ENCODE results near the gene NME9. TPM values are rescaled to one million over a fixed set of nuclear protein-coding genes. Genes with fewer than 3 reads are reported as not detected.

Gene NME9
- polyA plus RNA-seq, 3 donors, result 2.7 to 5.0 (median 3.4) TPM

DNA sequence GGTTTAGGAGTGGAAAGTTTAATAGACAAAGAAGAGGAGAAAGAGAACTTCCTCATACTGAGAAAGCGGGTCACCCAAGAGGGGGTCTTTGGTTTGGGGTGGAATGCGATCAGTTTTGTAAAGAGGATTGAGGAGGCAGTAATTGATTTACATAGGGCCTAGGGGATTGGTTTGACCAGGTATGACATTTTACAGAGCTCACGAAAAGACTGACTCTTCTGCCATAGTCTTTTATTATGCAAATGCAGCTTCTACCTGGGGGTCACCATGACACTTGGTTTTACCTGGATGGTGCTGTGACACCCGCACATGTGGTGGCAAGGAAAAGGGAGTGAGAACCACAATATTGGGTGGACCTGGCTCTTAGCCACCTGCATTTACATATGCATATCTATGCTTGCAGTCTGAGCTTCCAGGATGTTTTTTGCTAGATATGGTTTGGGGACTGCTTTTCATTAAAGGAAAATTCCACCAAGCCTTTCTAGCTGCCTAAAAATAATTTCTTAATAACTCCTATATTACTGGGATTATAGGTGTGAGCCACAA, 6.9 kb upstream of the NME9 start:
- DNase-seq, result no peak

DNA sequence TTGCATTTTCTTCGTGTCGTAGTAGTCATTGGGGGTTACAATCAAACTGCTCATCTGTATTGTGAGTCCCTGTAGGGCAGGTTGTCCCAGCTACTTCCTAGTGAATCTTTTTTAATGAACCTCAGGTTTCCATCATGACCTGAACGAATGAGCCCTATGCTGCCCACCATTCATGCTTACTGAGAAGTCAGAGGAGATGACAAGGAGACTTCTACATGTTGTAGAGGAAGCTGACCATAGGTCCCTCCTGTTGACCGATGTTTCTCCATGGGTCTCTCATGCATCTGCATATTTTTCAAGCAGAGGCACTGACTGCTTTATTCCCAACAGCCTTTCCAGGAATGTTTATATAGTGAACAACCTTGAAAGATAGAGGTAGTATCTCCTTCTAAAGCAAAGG, 5.0 kb upstream of the NME9 start:
- DNase-seq, result no peak

DNA sequence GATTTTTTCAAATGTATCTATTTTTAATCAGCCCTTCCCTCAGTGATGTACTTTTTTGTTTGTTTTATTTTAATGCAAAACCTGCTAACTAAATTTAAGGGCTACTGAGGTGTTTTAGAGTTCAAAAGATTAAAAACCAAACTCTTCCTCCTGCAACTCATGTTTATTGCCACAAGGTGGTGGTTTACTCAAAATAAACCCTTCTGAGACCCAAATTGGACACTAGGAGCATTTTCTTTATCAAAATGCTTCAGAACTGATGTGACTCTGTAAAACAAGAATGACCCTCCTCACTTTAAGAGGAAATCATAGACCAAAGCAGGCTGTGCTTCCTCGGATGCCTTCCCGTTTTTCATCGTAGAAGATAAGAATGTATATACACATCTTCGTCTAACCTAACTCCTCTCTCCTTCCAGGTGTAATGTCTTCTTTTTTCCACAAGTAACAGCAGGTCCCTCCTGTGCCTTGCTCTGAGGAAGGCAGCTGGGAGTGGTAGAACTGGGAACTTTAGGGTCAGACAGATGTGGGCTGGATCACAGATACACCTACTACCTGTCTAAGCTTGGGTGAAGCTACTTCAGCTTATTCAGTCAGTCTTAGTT, 2.9 kb upstream of the NME9 start:
- DNase-seq, result peak; percentile 24

DNA sequence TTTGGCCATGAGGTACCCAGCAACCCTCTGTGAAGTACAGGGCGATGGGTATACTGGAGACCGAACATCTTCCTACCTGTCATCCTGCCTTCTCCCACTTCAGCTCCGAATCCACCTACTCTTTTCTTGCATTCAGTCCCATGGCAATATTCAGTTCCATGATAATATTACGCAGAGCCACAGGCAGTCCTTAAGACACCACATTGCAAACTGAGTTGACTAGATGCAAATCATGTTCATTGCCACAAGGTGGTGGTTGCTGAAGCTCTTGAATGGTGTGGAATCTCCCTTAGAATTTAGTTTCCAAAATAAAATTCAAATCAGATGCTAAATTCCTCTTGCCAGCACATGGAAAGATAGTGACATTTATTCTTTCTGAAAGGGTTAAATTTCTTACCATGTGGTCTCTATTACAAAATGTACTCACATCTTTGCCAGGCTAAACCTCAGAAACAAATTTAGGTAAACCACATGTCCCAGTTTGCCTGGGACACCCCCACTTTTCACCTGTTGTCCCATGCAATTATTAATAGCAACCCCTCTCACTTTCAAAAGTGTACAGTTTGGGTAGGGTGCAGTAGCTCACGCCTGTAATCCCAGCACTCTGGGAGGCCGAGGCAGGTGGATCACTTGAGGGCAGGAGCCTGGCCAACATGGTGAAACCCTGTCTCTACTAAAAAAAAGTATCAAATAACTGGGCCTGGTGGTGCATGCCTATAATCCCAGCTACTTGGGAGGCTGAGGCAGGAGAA, 1.7 kb upstream of the NME9 start:
- no peak for DNase-seq

DNA sequence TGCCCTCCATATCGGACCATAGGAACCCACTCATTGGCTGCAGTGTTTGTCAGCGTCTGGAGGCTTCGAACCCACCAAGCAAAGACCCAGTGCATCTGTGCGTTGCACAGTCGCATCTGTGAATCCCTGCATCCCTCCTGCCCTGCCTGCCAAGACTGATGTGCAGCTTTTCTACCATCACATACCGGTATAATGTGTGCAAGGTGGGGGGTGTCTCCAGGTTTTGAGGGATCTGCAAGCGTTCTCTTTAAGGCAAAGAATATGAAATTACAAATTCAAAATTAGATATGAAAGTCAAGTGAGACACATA, 288 bp upstream of the NME9 start:
- DNase-seq, result no peak

DNA sequence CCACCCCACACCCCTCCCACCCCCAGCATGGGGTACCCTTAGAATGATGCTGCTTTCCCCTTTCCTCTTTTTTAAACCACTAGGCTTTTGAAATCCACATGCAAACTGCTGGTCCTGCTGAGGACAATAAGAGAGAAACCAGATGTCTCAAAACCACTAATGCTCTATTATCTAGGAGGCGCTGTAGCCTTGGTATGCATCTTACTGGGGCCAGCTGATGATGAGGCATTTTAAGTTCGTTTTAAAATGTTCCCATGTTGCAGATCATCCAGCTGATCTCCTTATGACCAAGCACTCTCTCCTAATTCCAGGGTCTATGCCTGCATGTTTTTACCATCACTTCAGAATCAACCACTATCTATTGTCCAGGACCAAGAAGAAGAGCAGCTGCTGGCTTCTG, 1.3 kb downstream of the NME9 start:
- no peak for DNase-seq

DNA sequence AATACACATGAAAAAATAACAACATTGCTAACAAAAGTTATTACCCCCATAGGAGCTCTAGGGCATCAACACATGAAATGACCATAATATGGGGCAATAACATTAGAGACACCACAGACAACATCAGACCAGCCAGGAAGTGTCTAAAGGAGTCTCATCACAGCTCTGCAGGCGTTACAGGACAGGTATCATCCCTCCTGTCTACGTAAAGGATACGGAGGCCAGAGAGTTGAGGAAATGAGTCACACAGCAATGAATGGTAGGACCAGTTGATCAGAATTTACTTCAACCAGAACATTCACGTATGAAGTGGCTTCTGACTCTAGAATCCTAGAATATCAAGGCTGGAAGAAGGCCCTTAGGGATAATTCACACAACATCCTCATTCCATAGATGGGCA, 1.8 kb downstream of the NME9 start:
- DNase-seq, result no peak

DNA sequence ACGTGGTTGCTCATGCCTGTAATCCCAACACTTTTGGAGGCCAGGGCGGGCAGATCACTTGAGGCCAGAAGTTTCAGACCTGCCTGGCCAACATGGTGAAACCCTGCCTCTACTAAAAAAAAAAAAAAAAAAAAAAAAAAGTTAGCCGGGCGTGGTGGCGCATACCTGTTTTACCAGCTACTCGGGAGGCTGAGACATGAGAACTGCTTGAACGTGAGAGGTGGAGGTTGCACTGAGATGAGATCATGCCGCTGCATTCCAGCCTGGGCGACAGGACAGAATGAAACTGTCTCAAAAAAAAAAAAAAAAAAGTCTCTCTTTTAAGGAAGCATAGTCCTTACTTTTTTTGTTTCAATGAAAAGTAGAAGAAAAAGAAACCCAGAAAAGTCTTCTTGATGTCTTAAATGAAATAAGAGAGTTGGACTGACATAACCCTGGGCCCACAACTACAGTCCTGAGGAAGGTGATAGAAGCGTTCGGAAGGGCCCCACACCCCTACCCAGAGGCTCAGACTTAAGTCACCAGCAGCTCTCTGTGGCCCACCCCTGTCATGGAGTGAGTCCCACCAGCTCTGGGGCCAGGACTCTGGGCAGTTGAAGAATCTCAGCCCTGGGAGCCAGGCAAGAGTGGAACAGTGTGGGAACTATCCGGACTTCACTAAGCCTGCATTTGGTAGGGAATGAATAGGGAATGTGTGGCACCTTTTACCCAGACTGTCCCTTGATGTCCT, 2.6 kb downstream of the NME9 start:
- DNase-seq, result no peak

DNA sequence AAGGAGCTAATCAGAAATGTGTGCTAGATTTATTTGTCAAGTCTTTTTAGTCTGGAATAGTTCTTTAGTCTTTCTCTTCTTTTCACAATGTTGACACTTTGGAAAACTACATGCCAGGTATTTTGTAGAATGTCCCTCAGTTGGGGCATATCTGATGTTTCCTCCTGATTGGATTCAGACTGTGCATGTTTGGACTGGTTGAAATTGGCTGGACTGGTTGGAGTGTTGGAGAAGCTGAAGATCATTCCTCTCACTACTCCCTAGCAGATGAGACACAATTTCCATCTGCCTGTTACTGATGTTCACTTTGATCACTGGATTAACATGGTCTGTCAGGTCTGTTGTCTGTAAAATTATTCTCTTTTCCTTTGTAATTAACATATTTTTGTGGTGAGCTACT, 3.7 kb downstream of the NME9 start:
- DNase-seq, result no peak

DNA sequence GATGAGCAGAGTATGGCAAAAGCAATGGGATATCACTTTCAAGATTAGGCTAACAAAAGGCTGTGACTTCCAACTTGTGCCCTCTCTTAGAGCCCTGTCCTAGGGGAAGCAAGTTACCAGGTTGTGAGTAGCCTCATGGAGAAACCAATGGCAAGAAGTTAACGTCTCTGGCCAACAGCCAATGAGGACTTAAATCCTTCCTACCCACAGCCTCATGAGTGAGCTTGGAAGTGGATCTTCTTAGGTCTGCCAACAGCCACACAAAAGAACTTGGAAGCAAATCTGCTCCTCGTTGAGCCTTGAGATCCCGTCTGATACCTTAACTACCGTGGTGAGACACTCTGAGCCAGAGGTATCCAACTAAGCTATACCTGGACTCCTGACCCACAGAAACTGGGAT, 5.7 kb downstream of the NME9 start:
- no peak for DNase-seq

DNA sequence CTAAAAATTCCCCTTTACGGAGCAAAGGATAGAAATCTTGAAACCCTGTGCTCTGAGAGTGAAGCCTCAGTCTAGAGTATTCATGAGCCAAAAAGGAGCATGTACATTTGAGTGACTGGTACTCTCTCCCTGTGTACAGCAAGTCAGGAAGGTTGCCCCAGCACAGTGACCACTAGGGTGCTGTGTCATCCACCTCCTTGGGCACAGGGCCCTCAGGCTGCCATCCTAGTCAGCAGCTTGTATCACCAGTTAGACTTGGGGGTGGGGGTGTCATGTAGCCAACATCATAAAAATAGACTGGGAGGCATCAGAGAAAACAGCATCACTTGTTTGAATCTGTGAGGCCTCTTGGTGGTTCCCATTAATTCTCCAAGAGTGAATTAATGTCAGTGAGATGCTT, 12.0 kb downstream of the NME9 start:
- DNase-seq, result no peak

DNA sequence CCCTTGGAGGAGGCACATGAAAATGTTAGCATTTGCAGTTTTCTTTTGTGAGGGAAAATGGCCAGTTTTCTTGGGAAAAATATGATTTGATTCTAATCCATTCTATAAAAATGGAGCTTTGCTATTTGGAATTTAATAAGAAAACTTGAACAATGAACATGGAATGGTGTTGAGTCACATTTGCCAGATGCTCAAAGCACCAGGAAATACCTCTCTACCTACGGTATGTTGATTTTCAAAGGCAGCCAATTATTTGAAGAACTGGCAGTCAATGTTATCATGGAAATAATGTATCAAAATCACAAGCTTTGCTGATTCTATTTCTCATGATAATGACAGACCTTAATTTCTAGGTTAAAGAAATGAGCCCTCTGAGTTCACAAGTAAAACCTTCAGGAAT, 14.9 kb downstream of the NME9 start:
- DNase-seq, result no peak

DNA sequence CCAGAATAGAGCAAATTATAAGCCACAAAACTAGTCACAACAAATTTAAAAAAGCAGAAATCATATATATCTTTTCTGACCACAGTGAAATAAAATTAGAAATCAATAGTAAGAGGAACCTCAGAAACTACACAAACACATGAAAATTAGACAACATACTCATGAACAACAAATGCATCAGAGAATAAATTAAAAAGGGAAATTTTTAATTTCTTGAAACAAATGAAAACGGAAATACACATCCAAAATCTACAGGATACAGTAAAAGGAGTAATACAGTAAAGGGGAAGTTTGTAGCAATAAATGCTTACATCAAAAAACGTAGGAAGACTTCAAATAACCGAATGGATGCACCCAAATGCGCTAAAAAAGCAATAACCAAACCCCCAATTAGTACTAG, 19.2 kb downstream of the NME9 start:
- no peak for DNase-seq

DNA sequence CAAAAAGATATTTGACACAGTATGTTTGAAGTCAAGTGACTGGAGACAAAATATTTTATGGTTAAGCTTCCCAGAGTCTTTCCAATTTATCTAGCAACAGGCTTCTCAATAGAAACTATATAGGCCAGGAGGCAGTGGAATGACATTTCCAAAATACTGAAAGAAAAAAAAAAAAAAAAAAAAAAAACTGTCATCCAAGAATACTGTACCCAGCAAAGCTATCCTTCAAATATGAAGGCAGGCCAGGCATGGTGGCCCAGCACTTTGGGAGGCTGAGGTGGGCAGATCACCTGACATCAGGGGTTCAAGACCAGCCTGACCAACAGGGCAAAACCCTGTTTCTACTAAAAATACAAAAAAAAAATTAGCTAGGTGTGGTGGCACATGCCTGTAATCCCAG, 20.9 kb downstream of the NME9 start:
- no peak for DNase-seq

DNA sequence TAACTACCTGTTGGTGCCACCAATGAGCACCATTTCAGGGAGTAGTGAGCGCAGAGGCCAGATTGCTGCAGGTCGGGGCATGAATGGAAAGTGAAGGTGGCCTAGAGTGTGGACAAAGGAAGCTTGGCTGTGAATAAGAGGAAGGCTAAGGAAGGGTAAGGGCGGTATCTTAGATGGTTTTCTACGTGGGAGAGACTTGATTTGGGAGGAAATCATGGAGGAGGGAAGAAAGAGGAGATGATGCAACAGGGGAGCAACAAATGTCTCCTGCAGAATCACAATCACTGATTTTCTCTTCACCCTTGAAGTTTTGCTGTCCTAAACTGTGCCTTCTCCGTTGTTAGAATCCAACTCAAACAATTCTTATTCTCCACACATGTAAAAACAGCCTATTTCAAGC, 21.8 kb downstream of the NME9 start:
- no peak for DNase-seq

DNA sequence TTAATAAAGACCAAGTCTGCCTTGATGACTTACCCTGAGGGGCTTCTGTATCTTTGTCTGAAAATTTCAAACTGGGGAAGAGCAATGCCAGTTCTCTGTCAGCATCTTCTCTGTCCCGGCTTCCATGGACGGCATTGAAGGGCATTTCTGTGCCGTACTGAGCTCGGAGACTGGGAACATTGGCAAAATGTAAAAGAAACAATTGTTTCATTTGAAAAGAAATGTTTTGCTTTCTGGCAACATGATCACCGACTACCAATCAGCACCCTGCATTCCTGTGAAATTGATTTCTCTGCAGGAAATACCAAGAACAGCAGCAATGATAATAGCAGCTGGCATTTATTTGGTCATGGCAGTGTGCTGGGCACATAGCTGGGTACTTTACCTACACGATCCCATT, 26.2 kb downstream of the NME9 start:
- no peak for DNase-seq

DNA sequence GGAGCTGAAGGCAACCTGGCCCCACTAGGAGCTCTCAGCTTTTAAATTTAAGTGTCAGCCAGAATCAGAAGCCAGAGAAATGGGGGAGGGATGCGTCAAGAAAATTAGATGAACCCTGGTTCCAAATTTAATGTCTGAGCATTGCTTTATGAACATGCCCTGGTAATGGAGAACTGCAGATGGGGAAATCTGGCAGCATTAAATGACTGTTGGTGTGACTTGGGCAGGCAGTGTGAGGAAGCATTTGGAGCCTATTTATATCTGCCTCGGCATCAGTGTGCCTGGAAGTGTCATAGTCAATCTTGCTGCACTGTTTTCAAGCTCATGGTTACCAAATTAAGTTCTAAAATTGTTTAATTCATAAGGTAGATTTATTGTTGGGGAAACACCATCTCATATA, 29.0 kb downstream of the NME9 start:
- DNase-seq, result no peak

DNA sequence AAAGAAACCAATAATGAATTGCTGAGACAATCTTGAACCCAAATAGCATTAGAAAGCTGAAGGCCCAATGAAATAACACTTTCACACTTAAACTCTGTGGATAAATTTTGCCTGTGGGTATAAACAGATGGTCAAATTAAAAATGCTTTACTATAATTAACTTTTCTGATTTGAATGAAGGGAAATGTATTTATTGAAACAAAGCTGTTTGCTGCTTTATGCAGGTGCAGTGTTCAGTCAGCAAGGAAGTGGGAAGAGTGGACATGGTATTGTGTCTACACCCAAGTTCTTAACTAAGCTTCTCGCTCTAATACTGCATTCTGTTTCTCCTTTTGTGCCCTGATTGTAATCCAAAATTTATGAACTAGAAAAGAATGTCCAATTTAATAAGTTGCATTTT, 31.8 kb downstream of the NME9 start:
- DNase-seq, result no peak

DNA sequence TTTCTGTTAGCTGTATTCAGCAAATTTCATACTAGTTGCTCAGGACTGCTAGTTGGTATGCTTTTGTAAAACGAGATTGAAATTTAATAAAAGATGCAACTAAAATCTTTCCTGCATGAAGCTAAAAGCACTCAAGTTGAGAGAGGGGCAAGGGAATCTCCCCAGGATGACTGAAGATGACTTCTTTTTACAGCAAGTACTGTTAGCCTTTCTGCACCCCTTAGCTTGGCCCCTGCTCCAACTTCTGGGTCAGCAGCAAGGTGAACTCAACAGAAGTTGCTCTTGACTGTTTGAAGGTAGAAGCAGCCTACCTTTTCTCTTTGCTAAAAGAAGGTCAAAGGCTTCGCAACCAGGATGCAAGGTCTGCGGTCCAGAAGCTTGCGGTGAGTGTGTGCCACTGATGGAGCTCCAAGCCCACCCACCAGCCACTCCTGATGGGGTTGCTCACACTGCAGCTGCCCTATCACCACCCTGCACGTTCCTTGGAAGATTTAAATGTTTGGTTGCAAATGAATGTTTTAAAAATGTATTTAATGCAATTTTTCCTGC, 32.5 kb downstream of the NME9 start:
- no peak for DNase-seq

DNA sequence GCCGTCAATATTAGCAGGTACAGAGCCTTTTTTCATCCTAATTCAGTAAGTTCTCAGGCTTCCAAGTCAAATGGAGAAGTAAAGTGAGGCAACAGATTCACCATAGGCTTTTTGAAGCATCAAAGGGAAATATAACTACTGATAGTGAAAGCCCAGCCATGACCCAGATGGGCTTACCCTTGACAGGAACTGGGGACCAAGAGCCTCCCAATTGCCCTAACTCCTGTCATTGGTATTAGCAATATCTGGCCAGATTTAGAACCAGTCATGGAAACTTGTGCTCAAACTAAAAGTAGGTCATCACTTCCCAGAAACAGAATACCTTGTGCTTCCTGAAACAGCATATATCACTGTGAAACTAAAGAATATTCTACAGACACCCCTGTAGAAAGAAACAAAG, 33.0 kb downstream of the NME9 start:
- DNase-seq, result no peak

DNA sequence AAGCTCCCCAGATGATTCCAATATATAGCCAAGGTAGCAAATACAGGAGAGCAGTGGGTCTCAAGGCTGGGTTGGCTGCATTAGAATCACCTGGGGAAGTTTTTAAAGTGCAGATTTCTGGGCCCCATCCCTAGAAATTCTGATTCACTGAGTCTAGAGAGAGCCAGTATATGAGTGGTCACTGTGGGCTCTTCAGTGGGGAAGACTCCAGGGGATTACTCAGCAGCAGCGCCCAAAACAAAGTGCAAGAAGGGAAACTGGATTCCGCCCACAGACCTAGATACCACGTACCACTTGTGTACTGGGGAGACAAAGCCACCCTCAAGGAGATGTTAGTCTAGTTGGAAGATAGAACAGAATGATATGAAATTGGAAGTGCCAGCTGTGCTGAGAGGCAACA, 40.0 kb downstream of the NME9 start:
- no peak for DNase-seq

DNA sequence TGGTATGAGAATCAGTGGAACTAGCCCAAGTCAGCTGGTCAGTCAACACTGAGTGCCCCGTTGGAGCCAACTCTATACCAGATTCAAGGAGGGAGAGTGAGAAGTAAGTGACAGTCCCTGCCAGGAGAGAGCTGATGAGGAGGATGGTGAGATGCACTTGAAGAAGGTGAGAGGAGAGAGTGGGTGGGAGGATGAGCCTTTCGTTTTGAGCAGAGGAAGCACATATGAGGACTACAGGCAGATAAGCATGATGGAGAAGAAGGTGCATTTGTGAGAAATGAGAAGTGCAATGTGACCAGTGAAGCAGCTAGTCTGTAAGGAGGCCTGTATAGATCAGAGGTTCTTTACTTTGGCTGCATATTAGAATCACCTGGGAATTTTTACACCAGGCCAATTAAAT, 40.4 kb downstream of the NME9 start:
- DNase-seq, result no peak

DNA sequence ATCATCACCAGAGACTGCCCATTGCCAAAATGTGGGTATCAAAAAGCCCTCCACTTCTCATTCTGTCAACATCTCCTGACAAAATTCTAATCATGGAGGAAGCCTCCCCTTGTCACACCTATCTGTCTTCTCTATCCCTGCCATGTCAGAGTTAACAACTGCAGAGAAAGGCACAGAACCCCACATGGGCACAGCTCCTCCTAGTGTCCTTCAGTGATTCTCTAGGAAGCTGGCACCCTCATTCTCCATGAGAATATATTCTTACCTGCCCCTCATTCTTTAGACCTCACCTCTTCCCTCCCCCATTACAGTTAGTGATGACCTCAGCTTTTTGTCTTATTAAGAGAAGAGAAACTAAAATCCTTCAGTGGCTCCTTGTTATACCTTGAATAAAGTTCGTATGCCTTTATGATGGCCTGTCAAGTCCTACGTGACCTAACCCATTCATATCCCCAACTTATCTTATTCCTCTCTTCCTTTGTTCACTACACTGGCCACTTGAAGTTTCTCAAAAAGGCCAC, 44.6 kb downstream of the NME9 start:
- DNase-seq, result no peak

All from renal pelvis (tissue), 4 donors.